Measurements from ENCODE around the gene CCDC3. TPM values are rescaled to one million over a fixed set of nuclear protein-coding genes. Genes with fewer than 3 reads are reported as not detected.
A peak's percentile ranks its signal among the peaks of the same experiment; 100 is the strongest.
"Not testable (repeated sequence)": the region's sequence is repeated elsewhere in the genome, so short reads cannot be mapped to it uniquely, and the experiment has no call there.

Gene CCDC3
- polyA plus RNA-seq (2013, experiment 1 of 2; ENCODE audit: insufficient read length): 2.0 TPM
- polyA plus RNA-seq (2013, experiment 2 of 2; ENCODE audit: insufficient read length): 2.7 TPM

DNA sequence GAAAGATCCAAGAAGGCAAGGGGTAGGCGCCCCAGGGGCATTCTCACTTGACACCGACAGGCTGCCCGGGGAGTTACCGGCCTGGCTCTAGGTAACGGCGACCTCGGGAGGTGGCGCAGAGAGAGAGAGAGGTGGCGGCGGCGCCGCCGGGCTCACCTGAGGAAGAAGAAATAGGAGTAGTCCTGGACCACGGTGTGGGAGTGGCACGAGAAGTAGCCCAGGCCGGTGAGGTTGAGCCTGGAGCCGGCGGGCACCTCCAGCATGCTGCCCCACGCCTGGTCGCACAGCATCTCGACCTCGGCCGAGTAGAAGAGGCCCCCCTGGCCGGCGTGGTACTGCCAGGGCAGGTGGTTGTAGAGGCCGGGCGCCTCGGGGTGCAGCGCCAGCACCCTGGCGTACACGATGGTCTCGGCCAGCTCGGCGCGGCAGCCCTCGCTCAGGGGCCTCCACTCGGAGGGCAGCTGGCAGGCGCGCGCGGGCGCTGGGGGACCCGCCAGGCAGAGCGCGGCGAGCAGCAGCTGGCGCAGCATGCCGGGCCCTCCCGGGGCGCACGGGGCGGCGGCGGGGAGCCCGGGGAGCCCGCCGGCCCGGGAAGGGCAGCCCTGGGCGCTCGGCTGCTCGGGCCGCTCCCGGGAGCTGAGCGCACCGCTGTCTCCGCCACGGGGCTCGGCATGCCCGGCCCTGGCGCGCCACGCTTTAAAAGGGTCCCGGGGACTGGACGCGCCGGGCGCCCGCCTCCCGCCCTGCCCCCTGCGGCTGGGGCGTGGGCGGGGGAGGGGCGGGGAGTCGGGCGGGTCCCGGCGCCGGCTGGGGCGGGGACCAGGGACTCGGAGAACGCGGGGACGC, at the start of gene CCDC3:
TSS of gene CCDC3 (minus strand) at position 673 of the 846 bp plus-strand sequence. CDS start at position 530, 143 bp downstream.
- DNase-seq: peak; percentile 8

DNA sequence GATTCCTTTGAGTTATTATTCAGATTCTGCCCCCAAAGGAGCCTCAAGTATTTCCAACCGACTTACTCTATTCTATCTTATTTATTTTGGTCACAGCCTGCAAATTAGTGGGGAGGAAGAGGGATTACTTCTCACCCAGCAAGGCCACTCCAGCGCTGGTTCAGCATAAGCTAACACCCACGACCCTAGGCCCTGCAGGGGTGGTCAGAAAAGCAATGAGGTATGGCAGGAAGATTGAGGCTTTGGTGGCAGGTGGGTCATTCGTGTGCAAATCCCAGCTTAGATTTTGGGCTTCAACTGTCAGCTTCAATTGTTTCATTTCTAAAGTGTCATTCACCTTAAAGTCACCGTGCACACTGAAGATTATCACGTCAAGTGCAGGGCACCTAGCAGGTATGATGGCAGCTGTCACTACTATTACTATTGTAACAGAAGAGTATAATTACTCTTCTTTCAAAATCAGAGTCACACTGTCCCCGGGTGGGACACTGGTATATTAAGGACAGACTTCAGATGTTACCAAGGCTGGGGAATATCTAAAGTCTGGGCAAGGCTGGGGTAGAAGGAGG, 49.7 kb upstream of the CCDC3 start:
- DNase-seq: no peak

- no peak for DNase-seq
Measured at GRCh38 chr10:13049774-13050420, 48.4 kb upstream of the CCDC3 start.

- DNase-seq: no peak
Measured at GRCh38 chr10:13048762-13049161, 47.2 kb upstream of the CCDC3 start.

- no peak for DNase-seq
Measured at GRCh38 chr10:13047529-13048206, 46.2 kb upstream of the CCDC3 start.

GRCh38 chr10:13046851-13047528, 45.5 kb upstream of the CCDC3 start:
- DNase-seq: no peak

- DNase-seq: no peak
Measured at GRCh38 chr10:13043520-13043919, 42.0 kb upstream of the CCDC3 start.

DNA sequence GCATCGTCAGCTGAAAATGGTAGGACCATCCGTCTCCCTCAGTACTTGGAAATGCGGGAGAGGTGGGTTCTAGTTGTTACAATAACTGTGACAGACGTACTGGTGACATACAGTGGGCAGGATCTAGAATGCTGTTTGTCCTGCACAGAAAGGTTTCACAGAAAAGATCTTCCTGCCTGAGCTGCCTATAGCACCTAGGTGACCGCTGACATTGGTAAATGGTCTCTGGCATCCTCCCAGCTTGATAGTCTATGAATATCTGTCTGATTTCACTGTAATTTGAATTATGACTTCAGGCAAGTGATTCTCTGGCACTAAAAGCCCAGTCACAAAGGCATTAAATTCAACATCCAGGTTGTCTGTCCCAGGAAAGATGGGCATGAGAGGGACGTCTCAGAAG, 38.2 kb upstream of the CCDC3 start:
- DNase-seq: no peak

GRCh38 chr10:13038391-13038790, 36.9 kb upstream of the CCDC3 start:
- DNase-seq: no peak

DNA sequence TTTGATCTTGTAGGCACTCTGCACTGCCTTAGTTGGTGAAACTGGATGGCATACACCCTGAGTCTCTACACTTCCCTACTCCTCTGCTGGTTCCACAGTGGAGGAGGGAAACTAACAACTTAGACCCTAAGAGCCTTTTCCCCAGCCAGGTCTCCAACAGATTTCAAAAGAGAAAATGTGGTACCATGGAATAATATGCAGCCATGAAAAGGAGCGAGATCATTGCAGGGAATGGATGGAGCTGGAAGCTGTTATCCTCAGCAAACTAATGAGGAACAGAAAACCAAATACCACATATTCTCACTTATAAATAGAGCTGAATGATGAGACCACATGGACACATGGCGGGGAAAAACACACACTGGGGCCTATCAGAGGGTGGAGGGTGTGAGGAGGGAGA, 36.3 kb upstream of the CCDC3 start:
- no peak for DNase-seq

DNA sequence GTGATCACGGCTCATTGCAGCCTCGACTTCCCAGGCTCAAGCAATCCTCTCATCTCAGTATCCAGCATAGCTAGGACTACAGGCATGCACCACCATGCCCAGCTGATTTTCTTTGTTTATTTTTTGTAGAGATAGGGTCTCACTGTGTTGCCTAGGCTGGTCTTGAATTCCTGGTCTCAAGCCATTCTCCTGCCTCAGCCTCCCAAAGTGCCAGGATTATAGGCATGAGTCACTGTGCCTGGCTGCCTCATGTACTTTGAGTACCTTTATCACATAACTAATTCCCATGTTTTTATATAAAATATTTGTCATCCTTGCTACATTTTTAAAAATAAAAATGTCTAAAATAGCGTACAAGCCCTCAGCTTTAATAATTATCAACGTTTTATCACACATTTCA, 35.3 kb upstream of the CCDC3 start:
- DNase-seq: no peak

- DNase-seq: not testable (repeated sequence)
Measured at GRCh38 chr10:13035731-13036130, 34.2 kb upstream of the CCDC3 start.

GRCh38 chr10:13026873-13027272, 25.4 kb upstream of the CCDC3 start:
- DNase-seq: no peak

- DNase-seq: no peak
Measured at GRCh38 chr10:13023754-13024153, 22.2 kb upstream of the CCDC3 start.

DNA sequence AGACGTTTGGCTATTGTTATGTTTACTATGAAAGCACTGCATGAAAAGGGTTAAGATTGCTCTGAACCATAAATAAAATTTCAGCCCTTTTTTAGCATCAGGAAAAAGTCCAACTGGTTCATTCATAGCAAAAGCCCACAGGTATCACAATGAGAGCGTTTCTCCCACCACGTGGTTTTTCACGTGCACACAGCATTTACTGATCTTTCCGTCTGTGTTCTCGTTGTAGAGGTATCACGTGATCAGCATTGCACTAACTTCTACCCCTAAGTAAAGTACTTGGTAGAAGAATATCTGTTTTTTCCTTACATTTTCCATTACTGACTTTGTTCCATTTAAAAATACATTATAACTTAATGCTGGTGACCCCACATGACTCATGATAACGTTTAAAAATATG, 17.8 kb upstream of the CCDC3 start:
- no peak for DNase-seq

GRCh38 chr10:13018171-13018570, 16.7 kb upstream of the CCDC3 start:
- DNase-seq: peak; percentile 58

DNA sequence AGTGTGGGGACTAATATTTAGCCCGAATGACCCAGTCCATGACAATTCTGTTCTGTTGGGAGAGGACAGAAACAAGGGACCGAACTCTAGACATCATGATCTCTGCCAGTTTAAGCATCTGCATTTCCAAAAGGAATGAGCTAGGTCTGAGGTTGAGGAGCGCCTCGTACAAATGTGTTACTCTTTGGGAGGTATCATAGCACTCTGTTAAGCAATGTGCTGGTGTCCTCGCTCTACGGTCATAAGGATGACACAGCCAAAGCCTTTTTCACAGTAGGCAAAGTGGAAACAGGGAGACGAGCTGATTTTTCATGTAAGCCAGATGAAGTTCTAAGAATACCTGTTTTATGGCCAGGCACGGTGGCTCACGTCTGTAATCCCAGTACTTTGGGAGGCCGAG, 15.4 kb upstream of the CCDC3 start:
- no peak for DNase-seq

GRCh38 chr10:13016426-13016825, 14.9 kb upstream of the CCDC3 start:
- peak; percentile 67 for DNase-seq

- no peak for DNase-seq
Measured at GRCh38 chr10:13006037-13006436, 4.5 kb upstream of the CCDC3 start.

- DNase-seq: no peak
Measured at GRCh38 chr10:13003759-13004158, 2.2 kb upstream of the CCDC3 start.

DNA sequence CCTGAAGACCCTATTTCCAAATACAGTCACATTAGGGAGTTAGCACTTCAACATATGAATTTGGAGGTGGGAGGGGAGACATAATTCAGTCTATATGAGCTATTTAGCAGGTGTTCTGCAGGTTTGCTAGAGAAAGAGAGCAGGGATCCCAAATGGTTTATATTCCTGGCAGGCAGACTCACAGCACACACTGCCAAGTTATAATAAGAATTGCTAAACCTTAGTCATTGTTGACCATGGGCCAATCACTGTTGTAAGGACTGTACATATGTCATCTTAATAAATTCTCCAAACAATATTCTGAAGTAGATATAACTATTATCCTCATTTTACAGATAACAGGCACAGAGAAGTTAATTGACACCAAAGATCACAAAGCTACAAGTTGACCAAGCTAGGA, 1.5 kb upstream of the CCDC3 start:
- peak; percentile 9 for DNase-seq

DNA sequence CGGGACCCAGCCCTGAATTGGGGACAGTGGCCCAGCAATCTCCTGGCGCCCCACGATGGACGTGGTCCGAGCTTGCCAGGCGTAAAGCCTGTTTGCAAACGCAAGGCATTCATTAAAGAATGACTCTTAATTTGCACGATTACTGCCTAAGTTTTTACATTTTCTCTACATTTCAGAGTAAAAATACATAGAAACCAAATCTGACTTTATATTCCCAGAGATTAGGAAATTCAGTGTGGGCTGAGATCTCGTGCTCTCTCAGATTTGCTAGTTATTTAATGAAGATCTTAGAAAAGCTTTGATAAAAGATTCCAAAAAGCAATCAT, 337 bp upstream of the CCDC3 start:
- DNase-seq: no peak

DNA sequence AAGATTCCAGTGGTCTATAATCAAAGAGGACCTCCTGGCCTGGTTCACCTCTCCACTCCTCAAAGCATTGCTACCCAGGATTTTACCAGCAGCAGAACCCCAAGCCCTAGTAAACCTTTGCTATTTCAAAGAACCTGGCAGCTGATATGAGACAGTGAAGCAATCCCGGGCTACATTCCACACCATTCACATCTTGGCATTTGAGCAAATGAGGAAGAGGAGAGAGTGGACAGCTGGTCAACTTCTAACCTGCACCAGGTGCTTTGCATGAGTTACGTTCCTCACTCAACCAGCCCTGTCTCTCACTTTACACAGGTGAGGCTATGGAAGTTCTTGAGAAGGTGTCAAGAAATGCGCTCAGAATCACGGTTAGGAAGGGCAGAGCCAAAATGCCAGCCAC, 1.1 kb downstream of the CCDC3 start:
- no peak for DNase-seq
